ENCODE measurements around the gene TTLL10. TPM values are rescaled to one million over a fixed set of nuclear protein-coding genes. Genes with fewer than 3 reads are reported as not detected.

Gene TTLL10
- polyA plus RNA-seq, 1 of the 3 experiments (the other 2 are of a cell fraction): not detected

- POLR2A ChIA-PET: no interaction called here
- 98% methylated on average over 16 of the region's 34 CpGs for WGBS (ENCODE audit: low lambda C conversion rate)
- no peak overlapping the region for H3K9ac ChIP-seq
- peaks cover 13% of the 10 kb centered on the region; the same call in 1 of the 2 replicates for H4K20me1 ChIP-seq (ENCODE audit: insufficient read depth)
- TF ChIP-seq SIN3A (IDR thresholded peaks at IDR 0.05; ENCODE audit: borderline replicate concordance, low read depth, low read length) (no peak), TEAD4 (IDR thresholded peaks at IDR 0.05; ENCODE audit: borderline replicate concordance, insufficient read depth) (no peak), YY1 (IDR thresholded peaks at IDR 0.05; ENCODE audit: low read depth) (no peak), EP300 (IDR thresholded peaks at IDR 0.05; ENCODE audit: borderline replicate concordance in 1 of 2, low read depth in 1 of 2, low read length in 1 of 2) (no peak)
- no peaks in the 10 kb centered on the region for H3K27me3 ChIP-seq (ENCODE audit: insufficient read depth)
- H3K4me1 ChIP-seq (ENCODE audit: control insufficient read depth in 1 of 2, insufficient read depth in 2 of 2, low read depth in 1 of 2, low read length in 1 of 2): peaks cover 0 to 5% of the 10 kb centered on the region in 2 experiments; a peak in 1 of 4 replicates
- CTCF ChIA-PET: interaction anchor here (1.2 to 7.4 kb wide), 2 partner anchors 103 to 242 kb away, joined by 3 to 37 read pairs; no protein-coding TSS in a partner anchor
- no peak overlapping the region for H2AFZ ChIP-seq (ENCODE audit: low read depth)
- no peak overlapping the region for H3K27ac ChIP-seq (ENCODE audit: low read depth in 2 of 2, low read length in 1 of 2)
- H3K36me3 ChIP-seq (replicated peaks in 1 of 2; ENCODE audit: control insufficient read depth in 1 of 2, insufficient read depth in 2 of 2, low read length in 1 of 2): peaks cover 0 to 44% of the 10 kb centered on the region in 2 experiments
- no peaks in the 10 kb centered on the region for H3K9me3 ChIP-seq
- no peaks in the 10 kb centered on the region for H3K9me2 ChIP-seq
- no peak overlapping the region for H3K4me3 ChIP-seq (ENCODE audit: low read depth in 2 of 2, low read length in 1 of 2)
- H3K79me2 ChIP-seq (ENCODE audit: insufficient read depth): peaks cover 38% of the 10 kb centered on the region
- no peaks in the 10 kb centered on the region for H3F3A ChIP-seq (replicated peaks; ENCODE audit: insufficient read depth)
- no peak for DNase-seq
- H3K4me2 ChIP-seq: no peak overlapping the region
These were observed 51.7 kb downstream of the TTLL10 start for GRCh38 chr1:1225238-1225845.

GRCh38 chr1:1225913-1226312, 52.2 kb downstream of the TTLL10 start:
- WGBS (ENCODE audit: low lambda C conversion rate): 95% methylated on average over 9 of the region's 18 CpGs
- Histone ChIP-seq H3K36me3 (replicated peaks in 1 of 2; ENCODE audit: control insufficient read depth in 1 of 2, insufficient read depth in 2 of 2, low read length in 1 of 2) (peaks cover 0 to 38% of the 10 kb centered on the region in 2 experiments), H3K27me3 (ENCODE audit: insufficient read depth) (no peaks in the 10 kb centered on the region), H3K4me1 (ENCODE audit: control insufficient read depth in 1 of 2, insufficient read depth in 2 of 2, low read depth in 1 of 2, low read length in 1 of 2) (peaks cover 0 to 5% of the 10 kb centered on the region in 2 experiments; a peak in 1 of 4 replicates), H3F3A (replicated peaks; ENCODE audit: insufficient read depth) (peaks cover 2% of the 10 kb centered on the region), H3K9ac (no peak overlapping the region), H3K79me2 (ENCODE audit: insufficient read depth) (peaks cover 44% of the 10 kb centered on the region), H3K9me3 (no peaks in the 10 kb centered on the region), H3K27ac (ENCODE audit: low read depth in 2 of 2, low read length in 1 of 2) (no peak overlapping the region), H3K4me3 (ENCODE audit: low read depth in 2 of 2, low read length in 1 of 2) (no peak overlapping the region), H3K9me2 (no peaks in the 10 kb centered on the region), H4K20me1 (ENCODE audit: insufficient read depth) (peaks cover 13% of the 10 kb centered on the region; the same call in 1 of the 2 replicates), H3K4me2 (no peak overlapping the region), H2AFZ (ENCODE audit: low read depth) (no peak overlapping the region)
- no peak for DNase-seq
- TF ChIP-seq NFIC (IDR thresholded peaks at IDR 0.05; ENCODE audit: borderline replicate concordance) (no peak), CHD2 (IDR thresholded peaks at IDR 0.05; ENCODE audit: low read length, partially characterized antibody) (no peak), IRF3 (IDR thresholded peaks at IDR 0.05; ENCODE audit: low read depth, low read length) (no peak), GABPA (IDR thresholded peaks at IDR 0.05; ENCODE audit: low read depth) (no peak), SMC3 (IDR thresholded peaks at IDR 0.05; ENCODE audit: low read depth, low read length) (no peak), USF2 (IDR thresholded peaks at IDR 0.05; ENCODE audit: borderline replicate concordance, low read depth, low read length) (no peak), YY1 (IDR thresholded peaks at IDR 0.05; ENCODE audit: low read depth) (no peak), RXRA (IDR thresholded peaks at IDR 0.05; ENCODE audit: borderline replicate concordance, low read depth) (no peak)
- POLR2A ChIA-PET: no interaction called here
- CTCF ChIA-PET: interaction anchor here (1.2 to 7.4 kb wide), 2 partner anchors 104 to 243 kb away, joined by 3 to 37 read pairs; no protein-coding TSS in a partner anchor

Data from SK-N-SH (cell line).